ENCODE data around the gene INSIG1. TPM values are rescaled to one million over a fixed set of nuclear protein-coding genes. Genes with fewer than 3 reads are reported as not detected.

Gene INSIG1
- polyA plus RNA-seq, 1 of the 3 experiments (the other 2 are of a cell fraction) = 6.4 TPM

DNA sequence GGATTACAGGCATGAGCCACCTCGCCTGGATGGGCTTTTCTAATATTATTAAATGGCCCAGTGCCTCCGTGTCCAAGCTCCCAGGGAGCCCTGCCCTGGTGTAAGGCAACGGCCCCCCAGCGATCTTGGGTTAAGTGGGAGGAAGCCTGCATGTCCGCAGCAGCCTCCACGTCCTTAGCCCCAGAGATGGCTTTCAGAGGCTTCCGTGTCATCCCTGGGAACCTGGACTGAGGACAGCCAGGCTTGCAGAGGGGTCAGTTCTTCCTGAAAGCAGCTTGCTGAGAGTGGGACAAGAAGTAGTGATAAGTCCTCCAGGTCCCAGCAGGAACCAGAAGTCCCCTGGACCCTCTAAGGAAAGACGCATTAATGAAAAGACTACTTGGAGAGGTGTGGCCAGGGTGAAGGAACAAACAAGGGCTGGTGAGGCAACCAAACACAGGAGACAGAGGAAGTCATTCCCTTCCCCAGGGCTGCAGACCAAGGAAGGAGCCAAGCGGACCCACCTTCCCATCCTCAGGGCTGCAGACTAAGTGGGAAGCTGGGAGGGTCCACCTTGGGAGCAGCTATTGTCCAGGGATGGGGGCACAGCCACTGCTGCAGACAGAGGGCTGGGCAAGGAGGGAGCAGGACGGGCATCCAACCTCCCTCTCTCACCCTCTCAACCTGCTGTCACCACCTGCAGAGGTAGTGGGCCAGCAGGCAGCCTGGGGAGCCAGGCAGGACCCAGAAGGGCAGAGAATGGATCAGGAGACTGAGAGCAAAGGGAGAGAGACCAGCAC is 13.0 kb upstream of the INSIG1 start (continued):
- TF ChIP-seq SMC3 (IDR thresholded peaks at IDR 0.05; ENCODE audit: low read depth, low read length) (no peak), FOXM1 (IDR thresholded peaks at IDR 0.05; ENCODE audit: low read depth) (no peak), GABPA (IDR thresholded peaks at IDR 0.05; ENCODE audit: low read depth) (no peak), TCF12 (IDR thresholded peaks at IDR 0.05) (no peak), EP300 (IDR thresholded peaks at IDR 0.05; ENCODE audit: borderline replicate concordance in 1 of 2, low read depth in 1 of 2, low read length in 1 of 2) (no peak), JUND (IDR thresholded peaks at IDR 0.05) (no peak), FOSL2 (IDR thresholded peaks at IDR 0.05; ENCODE audit: borderline replicate concordance, low read depth) (no peak), POLR2AphosphoS5 (IDR thresholded peaks at IDR 0.05; ENCODE audit: low read depth, low read length) (no peak)
- TF ChIP-seq, protein P1, sequence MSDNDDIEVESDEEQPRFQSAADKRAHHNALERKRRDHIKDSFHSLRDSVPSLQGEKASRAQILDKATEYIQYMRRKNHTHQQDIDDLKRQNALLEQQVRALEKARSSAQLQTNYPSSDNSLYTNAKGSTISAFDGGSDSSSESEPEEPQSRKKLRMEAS (IDR thresholded peaks at IDR 0.05; ENCODE audit: low read depth) = no peak
- TF ChIP-seq, protein P2, sequence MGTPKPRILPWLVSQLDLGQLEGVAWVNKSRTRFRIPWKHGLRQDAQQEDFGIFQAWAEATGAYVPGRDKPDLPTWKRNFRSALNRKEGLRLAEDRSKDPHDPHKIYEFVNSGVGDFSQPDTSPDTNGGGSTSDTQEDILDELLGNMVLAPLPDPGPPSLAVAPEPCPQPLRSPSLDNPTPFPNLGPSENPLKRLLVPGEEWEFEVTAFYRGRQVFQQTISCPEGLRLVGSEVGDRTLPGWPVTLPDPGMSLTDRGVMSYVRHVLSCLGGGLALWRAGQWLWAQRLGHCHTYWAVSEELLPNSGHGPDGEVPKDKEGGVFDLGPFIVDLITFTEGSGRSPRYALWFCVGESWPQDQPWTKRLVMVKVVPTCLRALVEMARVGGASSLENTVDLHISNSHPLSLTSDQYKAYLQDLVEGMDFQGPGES (IDR thresholded peaks at IDR 0.05; ENCODE audit: low read depth, low read length) = no peak

DNA sequence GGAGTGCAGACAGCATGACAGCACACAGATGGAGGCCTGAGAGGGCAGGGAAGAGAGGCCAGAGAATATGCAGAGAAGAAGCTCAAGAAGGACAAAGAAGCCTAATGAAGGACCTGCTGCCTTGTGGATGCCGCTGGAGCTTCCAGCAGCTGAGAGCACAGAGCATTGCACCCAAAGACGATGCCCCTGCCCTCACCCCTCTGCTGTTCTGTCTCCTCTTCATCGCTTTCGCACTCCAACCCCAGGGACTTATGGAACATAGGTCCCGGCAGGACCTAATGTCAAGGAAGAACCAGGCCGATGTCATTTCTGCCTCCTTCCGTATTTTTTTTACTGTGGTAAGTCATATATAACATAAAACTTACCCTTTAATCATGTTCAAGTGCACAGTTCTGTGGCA is 12.3 kb upstream of the INSIG1 start:
- no peaks in the 10 kb centered on the region for H3K9me3 ChIP-seq
- no peaks in the 10 kb centered on the region for H3K79me2 ChIP-seq (ENCODE audit: insufficient read depth)
- H4K20me1 ChIP-seq (ENCODE audit: insufficient read depth) = no peaks in the 10 kb centered on the region
- TF ChIP-seq, protein P3, sequence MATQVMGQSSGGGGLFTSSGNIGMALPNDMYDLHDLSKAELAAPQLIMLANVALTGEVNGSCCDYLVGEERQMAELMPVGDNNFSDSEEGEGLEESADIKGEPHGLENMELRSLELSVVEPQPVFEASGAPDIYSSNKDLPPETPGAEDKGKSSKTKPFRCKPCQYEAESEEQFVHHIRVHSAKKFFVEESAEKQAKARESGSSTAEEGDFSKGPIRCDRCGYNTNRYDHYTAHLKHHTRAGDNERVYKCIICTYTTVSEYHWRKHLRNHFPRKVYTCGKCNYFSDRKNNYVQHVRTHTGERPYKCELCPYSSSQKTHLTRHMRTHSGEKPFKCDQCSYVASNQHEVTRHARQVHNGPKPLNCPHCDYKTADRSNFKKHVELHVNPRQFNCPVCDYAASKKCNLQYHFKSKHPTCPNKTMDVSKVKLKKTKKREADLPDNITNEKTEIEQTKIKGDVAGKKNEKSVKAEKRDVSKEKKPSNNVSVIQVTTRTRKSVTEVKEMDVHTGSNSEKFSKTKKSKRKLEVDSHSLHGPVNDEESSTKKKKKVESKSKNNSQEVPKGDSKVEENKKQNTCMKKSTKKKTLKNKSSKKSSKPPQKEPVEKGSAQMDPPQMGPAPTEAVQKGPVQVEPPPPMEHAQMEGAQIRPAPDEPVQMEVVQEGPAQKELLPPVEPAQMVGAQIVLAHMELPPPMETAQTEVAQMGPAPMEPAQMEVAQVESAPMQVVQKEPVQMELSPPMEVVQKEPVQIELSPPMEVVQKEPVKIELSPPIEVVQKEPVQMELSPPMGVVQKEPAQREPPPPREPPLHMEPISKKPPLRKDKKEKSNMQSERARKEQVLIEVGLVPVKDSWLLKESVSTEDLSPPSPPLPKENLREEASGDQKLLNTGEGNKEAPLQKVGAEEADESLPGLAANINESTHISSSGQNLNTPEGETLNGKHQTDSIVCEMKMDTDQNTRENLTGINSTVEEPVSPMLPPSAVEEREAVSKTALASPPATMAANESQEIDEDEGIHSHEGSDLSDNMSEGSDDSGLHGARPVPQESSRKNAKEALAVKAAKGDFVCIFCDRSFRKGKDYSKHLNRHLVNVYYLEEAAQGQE (IDR thresholded peaks at IDR 0.05; ENCODE audit: low read depth, low read length) = no peak
- TF ChIP-seq NRF1 (IDR thresholded peaks at IDR 0.05; ENCODE audit: low read depth, low read length) = no peak
- no peak for TF ChIP-seq MXI1 (IDR thresholded peaks at IDR 0.05; ENCODE audit: low read depth, low read length)
- TF ChIP-seq, protein P4, sequence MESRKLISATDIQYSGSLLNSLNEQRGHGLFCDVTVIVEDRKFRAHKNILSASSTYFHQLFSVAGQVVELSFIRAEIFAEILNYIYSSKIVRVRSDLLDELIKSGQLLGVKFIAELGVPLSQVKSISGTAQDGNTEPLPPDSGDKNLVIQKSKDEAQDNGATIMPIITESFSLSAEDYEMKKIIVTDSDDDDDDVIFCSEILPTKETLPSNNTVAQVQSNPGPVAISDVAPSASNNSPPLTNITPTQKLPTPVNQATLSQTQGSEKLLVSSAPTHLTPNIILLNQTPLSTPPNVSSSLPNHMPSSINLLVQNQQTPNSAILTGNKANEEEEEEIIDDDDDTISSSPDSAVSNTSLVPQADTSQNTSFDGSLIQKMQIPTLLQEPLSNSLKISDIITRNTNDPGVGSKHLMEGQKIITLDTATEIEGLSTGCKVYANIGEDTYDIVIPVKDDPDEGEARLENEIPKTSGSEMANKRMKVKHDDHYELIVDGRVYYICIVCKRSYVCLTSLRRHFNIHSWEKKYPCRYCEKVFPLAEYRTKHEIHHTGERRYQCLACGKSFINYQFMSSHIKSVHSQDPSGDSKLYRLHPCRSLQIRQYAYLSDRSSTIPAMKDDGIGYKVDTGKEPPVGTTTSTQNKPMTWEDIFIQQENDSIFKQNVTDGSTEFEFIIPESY (IDR thresholded peaks at IDR 0.05; ENCODE audit: borderline replicate concordance, low read depth) = no peak
- no peak for TF ChIP-seq ELF1 (IDR thresholded peaks at IDR 0.05)
- no peak for TF ChIP-seq GATA2 (CRISPR knock-in tag; IDR thresholded peaks at IDR 0.05)
- TF ChIP-seq EZH2phosphoT487 (IDR thresholded peaks at IDR 0.05; ENCODE audit: borderline replicate concordance, low read depth) = no peak
- TF ChIP-seq EP300 (IDR thresholded peaks at IDR 0.05; ENCODE audit: borderline replicate concordance in 1 of 2, low read depth in 1 of 2, low read length in 1 of 2) = no peak
- TF ChIP-seq RAD21 (IDR thresholded peaks at IDR 0.05; ENCODE audit: low read length) = no peak
- TF ChIP-seq, protein P2 (IDR thresholded peaks at IDR 0.05; ENCODE audit: low read depth, low read length) = no peak
- no peak for TF ChIP-seq FOXM1 (IDR thresholded peaks at IDR 0.05; ENCODE audit: low read depth)
- no peak for TF ChIP-seq NFIC (IDR thresholded peaks at IDR 0.05; ENCODE audit: borderline replicate concordance)
- TF ChIP-seq, protein P5, sequence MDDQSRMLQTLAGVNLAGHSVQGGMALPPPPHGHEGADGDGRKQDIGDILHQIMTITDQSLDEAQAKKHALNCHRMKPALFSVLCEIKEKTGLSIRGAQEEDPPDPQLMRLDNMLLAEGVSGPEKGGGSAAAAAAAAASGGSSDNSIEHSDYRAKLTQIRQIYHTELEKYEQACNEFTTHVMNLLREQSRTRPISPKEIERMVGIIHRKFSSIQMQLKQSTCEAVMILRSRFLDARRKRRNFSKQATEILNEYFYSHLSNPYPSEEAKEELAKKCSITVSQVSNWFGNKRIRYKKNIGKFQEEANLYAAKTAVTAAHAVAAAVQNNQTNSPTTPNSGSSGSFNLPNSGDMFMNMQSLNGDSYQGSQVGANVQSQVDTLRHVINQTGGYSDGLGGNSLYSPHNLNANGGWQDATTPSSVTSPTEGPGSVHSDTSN (IDR thresholded peaks at IDR 0.05) = no peak
- TF ChIP-seq TCF12 (IDR thresholded peaks at IDR 0.05) = no peak
- TF ChIP-seq GABPA (IDR thresholded peaks at IDR 0.05; ENCODE audit: low read depth) = no peak
- TF ChIP-seq, protein P1 (IDR thresholded peaks at IDR 0.05; ENCODE audit: low read depth) = no peak
- no peak for TF ChIP-seq FOXJ3 (CRISPR knock-in tag; IDR thresholded peaks at IDR 0.05)
- no peaks in the 10 kb centered on the region for H3K36me3 ChIP-seq (replicated peaks in 1 of 2; ENCODE audit: control insufficient read depth in 1 of 2, insufficient read depth in 2 of 2, low read length in 1 of 2)
- H2AFZ ChIP-seq (ENCODE audit: low read depth) = no peak overlapping the region
- WGBS (ENCODE audit: low lambda C conversion rate) = 57% methylated on average over 7 of the region's 7 CpGs
- no peak overlapping the region for H3K27ac ChIP-seq (ENCODE audit: low read depth in 2 of 2, low read length in 1 of 2)
- no peak for DNase-seq
- no peak overlapping the region for H3K9ac ChIP-seq
- H3K4me2 ChIP-seq = no peak overlapping the region
- POLR2A ChIA-PET = no interaction called here
- no peak overlapping the region for H3K4me3 ChIP-seq (ENCODE audit: low read depth in 2 of 2, low read length in 1 of 2)
- CTCF ChIA-PET = interaction anchor here (0.6 kb wide), 1 partner anchor 22 kb away, joined by 3 read pairs; no protein-coding TSS in a partner anchor
- peaks cover 53% of the 10 kb centered on the region for H3K27me3 ChIP-seq (ENCODE audit: insufficient read depth)
- no peaks in the 10 kb centered on the region for H3F3A ChIP-seq (replicated peaks; ENCODE audit: insufficient read depth)
- H3K9me2 ChIP-seq = no peaks in the 10 kb centered on the region
- H3K4me1 ChIP-seq (ENCODE audit: control insufficient read depth in 1 of 2, insufficient read depth in 2 of 2, low read depth in 1 of 2, low read length in 1 of 2) = peaks cover 0 to 2% of the 10 kb centered on the region in 2 experiments; a peak in 1 of 4 replicates

Measured in SK-N-SH (cell line).